CD14-positive monocyte (primary cell): ENCODE data around the gene TAS1R3. TPM values are rescaled to one million over a fixed set of nuclear protein-coding genes. Genes with fewer than 3 reads are reported as not detected.
A peak's percentile ranks its signal among the peaks of the same experiment; 100 is the strongest.

Experiments used
- DNase-seq, 3 donors: peaks; one replicate each; pipeline ENCODE4 v3.0.0-alpha.2; 2011 to 2022
- H2AFZ ChIP-seq: 2 replicates; pipeline ENCODE4 v1.6.0; 2012; ENCODE audit warnings: mild to moderate bottlenecking, low read depth, low read length, inconsistent platforms; ENCODE audit not compliant: insufficient read depth, poor library complexity, severe bottlenecking
- H3K27ac ChIP-seq, 2 donors: 1 replicate in 1 of 2; 2 replicates in 1 of 2; pipeline ENCODE4 v1.5.1; 2012 to 2013; ENCODE audit warnings: low read length in 2 of 2, control low read depth in 1 of 2, inconsistent platforms in 1 of 2, low read depth in 1 of 2, mild to moderate bottlenecking in 1 of 2
- H3K27me3 ChIP-seq, 2 donors: one replicate each; pipeline versions ENCODE4 v1.6.0 to v1.6.1; 2011 to 2013; ENCODE audit warnings: low read length in 2 of 2; ENCODE audit not compliant: control insufficient read depth in 2 of 2, insufficient read depth in 2 of 2
- H3K36me3 ChIP-seq, 2 donors: replicated peaks in 1 of 2; 1 replicate in 1 of 2; 2 replicates in 1 of 2; pipeline versions ENCODE4 v1.5.1 to v1.6.1; 2012 to 2013; ENCODE audit warnings: low read length in 2 of 2, control low read depth in 1 of 2, inconsistent platforms in 1 of 2, mild to moderate bottlenecking in 1 of 2; ENCODE audit not compliant: insufficient read depth in 2 of 2, control insufficient read depth in 1 of 2
- H3K4me1 ChIP-seq, 2 donors: 1 replicate in 1 of 2; 2 replicates in 1 of 2; pipeline versions ENCODE4 v1.5.1 to v1.6.1; 2012 to 2013; ENCODE audit warnings: low read length in 2 of 2, control low read depth in 1 of 2, inconsistent platforms in 1 of 2, mild to moderate bottlenecking in 1 of 2, moderate library complexity in 1 of 2; ENCODE audit not compliant: insufficient read depth in 2 of 2, control insufficient read depth in 1 of 2
- H3K4me2 ChIP-seq: replicated peaks from 2 replicates; pipeline ENCODE3; 2012; ENCODE audit warnings: low read length, moderate library complexity, mild to moderate bottlenecking; ENCODE audit not compliant: poor library complexity, severe bottlenecking; ENCODE audit errors: extremely low read depth
- H3K4me3 ChIP-seq, 3 experiments: fragments of 200-600 bp in 1 of 3; sonication (generic) in 1 of 3; replicated peaks in 1 of 3; 1 replicate in 2 of 3; 2 replicates in 1 of 3; pipeline ENCODE4 v1.5.1; 2011 to 2013; ENCODE audit warnings: low read length in 3 of 3, mild to moderate bottlenecking in 3 of 3, control low read depth in 2 of 3, low read depth in 2 of 3, inconsistent platforms in 1 of 3, moderate library complexity in 1 of 3
- H3K79me2 ChIP-seq: 2 replicates; pipeline ENCODE4 v1.6.0; 2012; ENCODE audit warnings: mild to moderate bottlenecking, control low read depth, inconsistent platforms, low read length, moderate library complexity; ENCODE audit not compliant: insufficient read depth
- H3K9ac ChIP-seq: 2 replicates; pipeline ENCODE4 v1.6.0; 2017; ENCODE audit warnings: low read length, mild to moderate bottlenecking; ENCODE audit not compliant: insufficient read depth, poor library complexity, severe bottlenecking
- H3K9me3 ChIP-seq, 2 donors: replicated peaks in 1 of 2; 1 replicate in 1 of 2; 2 replicates in 1 of 2; pipeline versions ENCODE4 v1.5.1 to v1.6.1; 2012 to 2013; ENCODE audit warnings: low read length in 2 of 2, control low read depth in 1 of 2; ENCODE audit not compliant: control insufficient read depth in 1 of 2, insufficient read depth in 1 of 2
- H4K20me1 ChIP-seq: 2 replicates; pipeline ENCODE4 v1.6.0; 2012; ENCODE audit warnings: mild to moderate bottlenecking, low read length, control low read depth, moderate library complexity; ENCODE audit not compliant: insufficient read depth
- H3K27ac Mint-ChIP-seq, 7 donors: one replicate each; pipeline ENCODE4 v1.8.0; 2020; ENCODE audit warnings: mild to moderate bottlenecking in 7 of 7, mixed read lengths in 7 of 7, moderate library complexity in 6 of 7, inconsistent platforms in 2 of 7
- H3K27me3 Mint-ChIP-seq, 3 donors: one replicate each; pipeline ENCODE4 v1.8.0; 2021 to 2022; ENCODE audit warnings: low read depth in 3 of 3, mild to moderate bottlenecking in 3 of 3, mixed read lengths in 3 of 3, moderate library complexity in 3 of 3, inconsistent platforms in 1 of 3
- H3K36me3 Mint-ChIP-seq, 2 donors: one replicate each; pipeline ENCODE4 v1.8.0; 2020; ENCODE audit warnings: mixed read lengths in 2 of 2, inconsistent platforms in 1 of 2, mild to moderate bottlenecking in 1 of 2
- H3K4me1 Mint-ChIP-seq: one replicate; pipeline ENCODE4 v1.8.0; 2020; ENCODE audit warnings: mild to moderate bottlenecking, mixed read lengths
- H3K4me3 Mint-ChIP-seq, 2 donors: one replicate each; pipeline ENCODE4 v1.8.0; 2020; ENCODE audit warnings: mild to moderate bottlenecking in 2 of 2, mixed read lengths in 2 of 2, moderate library complexity in 1 of 2
- H3K9me3 Mint-ChIP-seq, 7 donors: one replicate each; pipeline ENCODE4 v1.8.0; 2020 to 2022; ENCODE audit warnings: mixed read lengths in 7 of 7, mild to moderate bottlenecking in 6 of 7, moderate library complexity in 6 of 7, inconsistent platforms in 2 of 7
- WGBS: methylation state at CpG from one replicate; pipeline ENCODE4 v1.1.5; 2013; ENCODE audit warnings: missing lambda C conversion rate; ENCODE audit not compliant: insufficient coverage; 5-methylcytosine and 5-hydroxymethylcytosine counted together
- intact Hi-C, 2 donors: fragments of 100-400 bp; cut with micrococcal nuclease; formaldehyde crosslinking; loops; one replicate each; pipeline versions ENCODE4 v1.15.0 to v1.15.1; 2023
- polyA plus RNA-seq, 3 donors: library from polyadenylated mRNA; depleted of rRNA in 1 of 3; unstranded in 2 of 3; stranded (reverse) in 1 of 3; fragments of 300-500 nt in 2 of 3; fragments of >200 nt in 1 of 3; fragmentation: Illumina TruSeq in 2 of 3; gene quantifications; 1 replicate in 2 of 3; 2 replicates in 1 of 3; pipeline ENCODE4 v1.2.3, GENCODE V29; 2012 to 2021
- TF ChIP-seq, protein P1 (sequence below): fragments of 200-600 bp; IDR thresholded peaks from one replicate; pipeline ENCODE4 v1.8.0; 2022; ENCODE audit warnings: antibody characterized with exemption, mild to moderate bottlenecking

TAS1R3 gene
- polyA plus RNA-seq, 3 donors: 0.45 TPM; not detected in 2

DNA sequence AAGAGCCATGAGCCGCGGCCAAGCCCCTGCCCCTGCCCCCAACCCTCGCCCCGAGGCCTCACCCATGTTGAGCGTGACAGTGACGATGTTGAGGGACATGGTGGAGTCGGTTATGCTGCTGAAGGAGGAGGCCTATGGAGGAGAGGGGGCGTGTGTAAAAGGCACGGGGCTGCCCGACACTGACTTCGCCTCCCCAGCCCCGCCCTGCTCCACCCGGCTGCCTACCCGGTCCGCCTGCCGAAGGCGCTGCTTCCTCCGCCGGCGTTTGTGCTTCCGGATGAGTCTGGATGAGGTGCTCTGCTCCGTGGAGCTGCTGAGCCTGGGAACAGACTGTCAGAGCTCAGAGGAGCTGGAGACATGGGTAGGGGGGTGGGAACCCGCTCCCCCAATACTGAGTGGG lies 9.1 kb downstream of the TAS1R3 start:
- peaks cover 9 to 29% of the 10 kb centered on the region in 2 donors for H3K36me3 ChIP-seq
- peaks cover 0 to 1% (median 0%) of the 10 kb centered on the region in 7 donors for H3K9me3 Mint-ChIP-seq
- H3K27me3 ChIP-seq: no peaks in the 10 kb centered on the region
- TF ChIP-seq, protein P1, sequence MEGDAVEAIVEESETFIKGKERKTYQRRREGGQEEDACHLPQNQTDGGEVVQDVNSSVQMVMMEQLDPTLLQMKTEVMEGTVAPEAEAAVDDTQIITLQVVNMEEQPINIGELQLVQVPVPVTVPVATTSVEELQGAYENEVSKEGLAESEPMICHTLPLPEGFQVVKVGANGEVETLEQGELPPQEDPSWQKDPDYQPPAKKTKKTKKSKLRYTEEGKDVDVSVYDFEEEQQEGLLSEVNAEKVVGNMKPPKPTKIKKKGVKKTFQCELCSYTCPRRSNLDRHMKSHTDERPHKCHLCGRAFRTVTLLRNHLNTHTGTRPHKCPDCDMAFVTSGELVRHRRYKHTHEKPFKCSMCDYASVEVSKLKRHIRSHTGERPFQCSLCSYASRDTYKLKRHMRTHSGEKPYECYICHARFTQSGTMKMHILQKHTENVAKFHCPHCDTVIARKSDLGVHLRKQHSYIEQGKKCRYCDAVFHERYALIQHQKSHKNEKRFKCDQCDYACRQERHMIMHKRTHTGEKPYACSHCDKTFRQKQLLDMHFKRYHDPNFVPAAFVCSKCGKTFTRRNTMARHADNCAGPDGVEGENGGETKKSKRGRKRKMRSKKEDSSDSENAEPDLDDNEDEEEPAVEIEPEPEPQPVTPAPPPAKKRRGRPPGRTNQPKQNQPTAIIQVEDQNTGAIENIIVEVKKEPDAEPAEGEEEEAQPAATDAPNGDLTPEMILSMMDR: no peak
- H3K9ac ChIP-seq: no peak overlapping the region
- no peak overlapping the region for H3K4me3 Mint-ChIP-seq
- peaks cover 0 to 6% (median 0%) of the 10 kb centered on the region in 3 donors for H3K27me3 Mint-ChIP-seq
- no peak overlapping the region for H3K4me2 ChIP-seq
- no peak for DNase-seq
- peaks cover 23% of the 10 kb centered on the region for H4K20me1 ChIP-seq
- H3K4me3 ChIP-seq: no peak overlapping the region
- intact Hi-C loops: no loop called here
- H3K4me1 Mint-ChIP-seq: no peaks in the 10 kb centered on the region
- no peaks in the 10 kb centered on the region for H3K9me3 ChIP-seq
- peak overlapping the region in 1 of 7 donors; percentile 68 for H3K27ac Mint-ChIP-seq
- peaks cover 21 to 44% of the 10 kb centered on the region in 2 donors for H3K36me3 Mint-ChIP-seq
- H3K27ac ChIP-seq: no peak overlapping the region
- WGBS: 99% methylated on average over 23 of the region's 23 CpGs
- no peak overlapping the region for H2AFZ ChIP-seq
- no peaks in the 10 kb centered on the region for H3K79me2 ChIP-seq
- no peaks in the 10 kb centered on the region for H3K4me1 ChIP-seq

DNA sequence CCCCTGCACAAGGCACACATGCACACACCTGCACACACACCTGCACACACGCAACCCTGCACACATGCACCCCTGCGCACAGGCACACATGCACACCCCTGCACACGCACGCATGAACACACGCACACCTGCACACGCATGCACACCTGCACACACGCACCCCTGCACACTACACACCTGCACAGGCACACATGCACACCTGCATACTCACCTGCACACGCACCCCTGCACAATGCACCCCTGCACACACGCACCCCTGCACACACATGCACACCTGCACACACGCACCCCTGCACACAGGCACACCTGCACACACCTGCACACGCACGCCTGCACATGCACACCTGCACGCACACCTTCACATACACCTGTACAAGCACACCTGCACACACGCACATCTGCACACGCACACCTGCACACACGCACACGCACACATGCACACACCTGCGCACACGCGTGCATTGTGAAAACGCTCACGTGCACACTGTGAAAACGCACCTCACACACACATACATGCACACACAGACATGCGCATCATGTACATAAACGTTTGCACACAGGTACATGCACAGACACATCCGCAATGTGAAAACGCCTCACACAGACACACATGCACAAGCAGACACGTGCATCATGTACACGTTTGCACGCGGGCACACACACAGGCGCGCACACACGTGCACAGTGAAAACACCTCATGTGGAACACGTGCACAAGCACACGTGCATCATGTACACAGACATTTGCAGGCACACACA lies 9.9 kb downstream of the TAS1R3 start:
- Histone ChIP-seq H3K27ac (no peak overlapping the region), H3K27me3 (no peaks in the 10 kb centered on the region), H3K9ac (no peak overlapping the region), H4K20me1 (peaks cover 28% of the 10 kb centered on the region), H3K79me2 (peaks cover 3% of the 10 kb centered on the region), H3K9me3 (no peaks in the 10 kb centered on the region), H3K36me3 (peaks cover 9 to 29% of the 10 kb centered on the region in 2 donors), H3K4me3 (no peak overlapping the region), H2AFZ (no peak overlapping the region), H3K4me1 (no peaks in the 10 kb centered on the region), H3K4me2 (no peak overlapping the region)
- TF ChIP-seq, protein P1: no peak
- intact Hi-C loops: no loop called here
- Mint-ChIP-seq H3K9me3 (peaks cover 0 to 1% (median 0%) of the 10 kb centered on the region in 7 donors), H3K4me1 (no peaks in the 10 kb centered on the region), H3K27me3 (peaks cover 0 to 6% (median 0%) of the 10 kb centered on the region in 3 donors), H3K36me3 (peaks cover 21 to 44% of the 10 kb centered on the region in 2 donors), H3K4me3 (no peak overlapping the region), H3K27ac (peak overlapping the region in 1 of 7 donors; percentile 68)
- 96% methylated on average over 35 of the region's 36 CpGs for WGBS
- no peak for DNase-seq
